WTC11 (cell line): ENCODE data around the gene CERS5. TPM values are rescaled to one million over a fixed set of nuclear protein-coding genes. Genes with fewer than 3 reads are reported as not detected.

ENCODE experiments used
- ATAC-seq: fragments of 200-7000 bp; cut with Tn5 transposase; 2 replicates; pipeline ENCODE4 v1.10.0; 2021; ENCODE audit warnings: mild to moderate bottlenecking, moderate library complexity
- CTCF ChIA-PET: fragments of 300-600 bp; sonication (Branson Sonifier 250); formaldehyde crosslinking; loops from one replicate; lab custom pipeline; 2021; ENCODE audit warnings: antibody characterized with exemption; lab: Charles Lee
- POLR2A ChIA-PET: fragments of 350-600 bp; sonication (Branson Sonifier 250); formaldehyde crosslinking; loops from one replicate; lab custom pipeline; 2021; ENCODE audit warnings: antibody characterized with exemption; lab: Charles Lee
- DNase-seq: peaks from one replicate; pipeline ENCODE4 v3.0.0; 2021; ENCODE audit warnings: low spot score
- H3K27ac Mint-ChIP-seq: 2 replicates; pipeline ENCODE4 v1.8.0; 2021; ENCODE audit warnings: mixed read lengths
- H3K27me3 Mint-ChIP-seq: 2 replicates; pipeline ENCODE4 v1.8.0; 2021; ENCODE audit warnings: low read depth, mild to moderate bottlenecking, moderate library complexity, mixed read lengths
- H3K36me3 Mint-ChIP-seq: 2 replicates; pipeline ENCODE4 v1.8.0; 2021; ENCODE audit warnings: mixed read lengths
- H3K4me1 Mint-ChIP-seq: 2 replicates; pipeline ENCODE4 v1.8.0; 2022; ENCODE audit warnings: mixed read lengths
- H3K4me3 Mint-ChIP-seq: 2 replicates; pipeline ENCODE4 v1.8.0; 2021; ENCODE audit warnings: mild to moderate bottlenecking, moderate library complexity, mixed read lengths
- H3K9me3 Mint-ChIP-seq: 2 replicates; pipeline ENCODE4 v1.8.0; 2021; ENCODE audit warnings: mixed read lengths
- CBFB ChIP-seq: sonication (generic); formaldehyde crosslinking; IDR thresholded peaks from 2 replicates; pipeline ENCODE4 v1.8.1; 2022; ENCODE audit warnings: mild to moderate bottlenecking, low read depth, missing genetic modification reagents
- CREB1 ChIP-seq: sonication (generic); formaldehyde crosslinking; IDR thresholded peaks from 2 replicates; pipeline ENCODE4 v1.8.0; 2023; ENCODE audit warnings: mild to moderate bottlenecking, missing genetic modification reagents
- CREM ChIP-seq: sonication (generic); formaldehyde crosslinking; IDR thresholded peaks from 2 replicates; pipeline ENCODE4 v1.8.1; 2022; ENCODE audit warnings: mild to moderate bottlenecking, missing genetic modification reagents, moderate library complexity
- ESRRA ChIP-seq: sonication (generic); formaldehyde crosslinking; IDR thresholded peaks from 2 replicates; pipeline ENCODE4 v1.8.1; 2022; ENCODE audit warnings: mild to moderate bottlenecking, missing genetic modification reagents, borderline replicate concordance
- FOXP1 ChIP-seq: sonication (generic); formaldehyde crosslinking; IDR thresholded peaks from 2 replicates; pipeline ENCODE4 v1.8.0; 2022; ENCODE audit warnings: missing genetic modification reagents, mild to moderate bottlenecking, moderate library complexity, borderline replicate concordance
- GABPB1 ChIP-seq: sonication (generic); formaldehyde crosslinking; IDR thresholded peaks from 2 replicates; pipeline ENCODE4 v1.8.1; 2023; ENCODE audit warnings: mild to moderate bottlenecking, missing genetic modification reagents
- HMGA2 ChIP-seq: fragments of 250-450 bp; sonication (Bioruptor Pico); IDR thresholded peaks from 2 replicates; pipeline ENCODE4 v1.4.0; 2021; ENCODE audit warnings: mild to moderate bottlenecking, moderate library complexity
- IRF2 ChIP-seq: sonication (generic); formaldehyde crosslinking; IDR thresholded peaks from 2 replicates; pipeline ENCODE4 v1.8.0; 2022; ENCODE audit warnings: low read depth, missing genetic modification reagents, borderline replicate concordance
- KAT7 ChIP-seq: sonication (generic); formaldehyde crosslinking; IDR thresholded peaks from 2 replicates; pipeline ENCODE4 v1.8.1; 2023; ENCODE audit warnings: missing genetic modification reagents, mild to moderate bottlenecking, borderline replicate concordance
- NFE2L1 ChIP-seq: sonication (generic); formaldehyde crosslinking; IDR thresholded peaks from 2 replicates; pipeline ENCODE4 v1.8.1; 2023; ENCODE audit warnings: missing genetic modification reagents
- NR1H2 ChIP-seq: sonication (generic); formaldehyde crosslinking; IDR thresholded peaks from 2 replicates; pipeline ENCODE4 v1.9.0; 2021; ENCODE audit warnings: mild to moderate bottlenecking, moderate library complexity, missing genetic modification reagents
- NR2C2 ChIP-seq: sonication (generic); formaldehyde crosslinking; IDR thresholded peaks from 2 replicates; pipeline ENCODE4 v1.8.0; 2022; ENCODE audit warnings: mild to moderate bottlenecking, missing genetic modification reagents
- RORB ChIP-seq: fragments of 250-450 bp; sonication (Bioruptor Pico); IDR thresholded peaks from 2 replicates; pipeline ENCODE4 v1.9.0; 2021; ENCODE audit warnings: mild to moderate bottlenecking
- SMAD3 ChIP-seq: sonication (generic); formaldehyde crosslinking; IDR thresholded peaks from 2 replicates; pipeline ENCODE4 v1.8.0; 2022; ENCODE audit warnings: missing genetic modification reagents, mild to moderate bottlenecking, borderline replicate concordance
- SMAD4 ChIP-seq: sonication (generic); formaldehyde crosslinking; IDR thresholded peaks from 2 replicates; pipeline ENCODE4 v1.8.0; 2022; ENCODE audit warnings: mild to moderate bottlenecking, missing genetic modification reagents
- SOX15 ChIP-seq: fragments of 250-450 bp; sonication (Bioruptor Pico); IDR thresholded peaks from 2 replicates; pipeline ENCODE4 v1.9.0; 2021; ENCODE audit warnings: mild to moderate bottlenecking
- TEAD1 ChIP-seq: sonication (generic); formaldehyde crosslinking; IDR thresholded peaks from 2 replicates; pipeline ENCODE4 v1.8.0; 2022; ENCODE audit warnings: mild to moderate bottlenecking, missing genetic modification reagents
- ZNF138 ChIP-seq: sonication (generic); formaldehyde crosslinking; conservative IDR thresholded peaks from 2 replicates; pipeline ENCODE4 v1.8.1; 2022; ENCODE audit warnings: mild to moderate bottlenecking, moderate library complexity, missing genetic modification reagents
- ZNF396 ChIP-seq: fragments of 250-450 bp; sonication (Bioruptor Pico); IDR thresholded peaks from 2 replicates; pipeline ENCODE4 v1.8.0; 2021; ENCODE audit warnings: mild to moderate bottlenecking, moderate library complexity, borderline replicate concordance
- total RNA-seq: library from RNA; stranded (reverse); gene quantifications from 3 replicates; pipeline ENCODE4 v1.2.3, GENCODE V29; 2021
- TF ChIP-seq, protein P1 (sequence below): fragments of 200-600 bp; IDR thresholded peaks from 2 replicates; pipeline ENCODE4 v1.8.0; 2022; ENCODE audit warnings: antibody characterized with exemption
- TF ChIP-seq, protein P2 (sequence below): sonication (generic); formaldehyde crosslinking; IDR thresholded peaks from 2 replicates; pipeline ENCODE4 v1.8.1; 2022; ENCODE audit warnings: missing genetic modification reagents, borderline replicate concordance
- TF ChIP-seq, protein P3 (sequence below): sonication (generic); formaldehyde crosslinking; IDR thresholded peaks from 2 replicates; pipeline ENCODE4 v1.8.1; 2022; ENCODE audit warnings: mild to moderate bottlenecking, missing genetic modification reagents, moderate library complexity, borderline replicate concordance
- TF ChIP-seq, protein P4 (sequence below): sonication (generic); formaldehyde crosslinking; IDR thresholded peaks from 2 replicates; pipeline ENCODE4 v1.8.1; 2022; ENCODE audit warnings: low read depth, missing genetic modification reagents, borderline replicate concordance
- TF ChIP-seq, protein P5 (sequence below): sonication (generic); formaldehyde crosslinking; IDR thresholded peaks from 2 replicates; pipeline ENCODE4 v1.8.0; 2023; ENCODE audit warnings: missing genetic modification reagents, mild to moderate bottlenecking, borderline replicate concordance

CERS5 gene
- total RNA-seq, 1 experiment from 2014 or later = 55.8 TPM

DNA sequence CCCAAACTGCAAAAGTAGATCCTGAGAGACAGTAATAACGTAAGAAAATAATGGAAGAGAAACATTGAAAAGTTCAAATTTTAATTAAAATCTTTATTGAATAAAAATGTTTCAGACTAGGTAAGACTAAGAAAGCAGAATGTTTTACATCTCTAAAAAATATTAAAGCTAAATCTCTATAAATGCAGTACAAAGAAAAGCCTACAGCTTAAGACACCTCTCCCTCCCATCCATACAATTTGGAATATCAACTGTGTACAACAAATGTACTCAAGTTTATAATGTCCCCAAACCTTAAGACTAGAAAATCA is 8.5 kb upstream of the CERS5 start (continued):
- TF ChIP-seq NR2C2 (no peak), CREM (no peak)
- TF ChIP-seq, all 79 proteins: peak for 0

DNA sequence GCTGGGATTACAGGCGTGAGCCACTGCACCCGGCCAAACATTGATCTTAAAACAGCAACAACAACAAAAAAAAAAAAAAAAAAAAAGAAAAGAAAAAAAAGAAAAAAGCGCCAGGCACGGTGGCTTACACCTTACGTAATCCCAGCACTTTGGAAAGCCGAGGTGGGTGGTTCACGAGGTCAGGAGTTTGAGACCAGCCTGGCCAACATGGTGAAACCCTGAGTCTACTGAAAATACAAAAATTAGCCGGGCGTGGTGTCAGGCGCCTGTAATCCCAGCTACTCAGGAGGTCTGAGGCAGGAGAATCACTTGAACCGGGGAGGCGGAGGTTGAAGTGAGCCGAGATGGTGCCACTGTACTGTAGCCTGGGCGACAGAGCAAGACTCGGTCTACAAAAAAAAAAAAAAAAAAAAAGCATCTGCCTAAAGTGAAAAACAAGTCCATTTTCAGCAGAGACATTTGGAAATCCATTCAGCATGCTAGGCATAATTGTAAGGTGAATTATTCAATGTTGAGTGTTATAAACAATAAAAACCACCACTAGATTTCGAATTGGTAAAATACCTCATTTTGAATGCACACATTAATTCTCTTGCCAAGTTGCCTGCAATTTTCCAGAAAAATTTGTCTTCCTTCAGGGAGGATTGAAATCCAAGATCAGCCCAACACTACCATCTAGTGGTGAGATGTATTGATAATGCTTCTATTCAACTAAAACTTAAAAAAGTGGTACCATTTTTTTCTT is 8.0 kb upstream of the CERS5 start:
- no peak for TF ChIP-seq KAT7 (CRISPR knock-in tag)
- TF ChIP-seq, protein P1, sequence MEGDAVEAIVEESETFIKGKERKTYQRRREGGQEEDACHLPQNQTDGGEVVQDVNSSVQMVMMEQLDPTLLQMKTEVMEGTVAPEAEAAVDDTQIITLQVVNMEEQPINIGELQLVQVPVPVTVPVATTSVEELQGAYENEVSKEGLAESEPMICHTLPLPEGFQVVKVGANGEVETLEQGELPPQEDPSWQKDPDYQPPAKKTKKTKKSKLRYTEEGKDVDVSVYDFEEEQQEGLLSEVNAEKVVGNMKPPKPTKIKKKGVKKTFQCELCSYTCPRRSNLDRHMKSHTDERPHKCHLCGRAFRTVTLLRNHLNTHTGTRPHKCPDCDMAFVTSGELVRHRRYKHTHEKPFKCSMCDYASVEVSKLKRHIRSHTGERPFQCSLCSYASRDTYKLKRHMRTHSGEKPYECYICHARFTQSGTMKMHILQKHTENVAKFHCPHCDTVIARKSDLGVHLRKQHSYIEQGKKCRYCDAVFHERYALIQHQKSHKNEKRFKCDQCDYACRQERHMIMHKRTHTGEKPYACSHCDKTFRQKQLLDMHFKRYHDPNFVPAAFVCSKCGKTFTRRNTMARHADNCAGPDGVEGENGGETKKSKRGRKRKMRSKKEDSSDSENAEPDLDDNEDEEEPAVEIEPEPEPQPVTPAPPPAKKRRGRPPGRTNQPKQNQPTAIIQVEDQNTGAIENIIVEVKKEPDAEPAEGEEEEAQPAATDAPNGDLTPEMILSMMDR = peak; percentile 49
- ChIA-PET CTCF (interaction anchor here (0.6 to 2.4 kb wide), 17 partner anchors 8 to 208 kb away, joined by 3 to 23 read pairs (median 5); partner anchors contain the start of genes CERS5, COX14 and GPD1), POLR2A (no interaction called here)
- no peak overlapping the region for H3K4me3 Mint-ChIP-seq
- H3K27me3 Mint-ChIP-seq = no peaks in the 10 kb centered on the region
- peaks cover 1% of the 10 kb centered on the region for H3K4me1 Mint-ChIP-seq
- ATAC-seq (no peak), DNase-seq (no peak)
- H3K9me3 Mint-ChIP-seq = peaks cover 2% of the 10 kb centered on the region
- peak overlapping the region; percentile 30; the same call in 1 of the 2 replicates for H3K27ac Mint-ChIP-seq
- peaks cover 13% of the 10 kb centered on the region for H3K36me3 Mint-ChIP-seq

DNA sequence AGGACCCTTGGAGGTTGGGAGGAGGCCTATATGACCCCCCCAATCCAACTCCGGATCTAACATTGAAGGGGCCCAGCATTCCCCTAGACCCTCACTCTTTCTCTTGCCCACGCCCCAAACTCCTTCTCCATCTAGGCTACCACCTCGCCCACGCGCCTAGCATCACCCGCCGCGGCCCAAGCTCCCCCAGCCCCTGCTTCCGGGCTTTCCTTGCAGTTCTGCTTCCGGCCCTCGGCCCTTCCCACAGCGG is 445 bp downstream of the CERS5 start:
- no peak for ATAC-seq
- TF ChIP-seq NR1H2 (CRISPR knock-in tag) (no peak), SMAD3 (CRISPR knock-in tag) (no peak), RORB (CRISPR knock-in tag) (no peak), SMAD4 (CRISPR knock-in tag) (no peak), ZNF138 (CRISPR knock-in tag) (no peak), NFE2L1 (no peak), NR2C2 (no peak), GABPB1 (CRISPR knock-in tag) (peak; percentile 2; the same call in 1 of the 2 replicates), CREB1 (CRISPR knock-in tag) (no peak), CBFB (0 out of 2 replicates have a peak, but pooled peaks have one; percentile 8), ESRRA (CRISPR knock-in tag) (peak; percentile 73; the same call in 1 of the 2 replicates), ZNF396 (CRISPR knock-in tag) (no peak), FOXP1 (CRISPR knock-in tag) (no peak), HMGA2 (CRISPR knock-in tag) (no peak), TEAD1 (CRISPR knock-in tag) (no peak), IRF2 (CRISPR knock-in tag) (no peak), SOX15 (CRISPR knock-in tag) (no peak)
- TF ChIP-seq, protein P2, sequence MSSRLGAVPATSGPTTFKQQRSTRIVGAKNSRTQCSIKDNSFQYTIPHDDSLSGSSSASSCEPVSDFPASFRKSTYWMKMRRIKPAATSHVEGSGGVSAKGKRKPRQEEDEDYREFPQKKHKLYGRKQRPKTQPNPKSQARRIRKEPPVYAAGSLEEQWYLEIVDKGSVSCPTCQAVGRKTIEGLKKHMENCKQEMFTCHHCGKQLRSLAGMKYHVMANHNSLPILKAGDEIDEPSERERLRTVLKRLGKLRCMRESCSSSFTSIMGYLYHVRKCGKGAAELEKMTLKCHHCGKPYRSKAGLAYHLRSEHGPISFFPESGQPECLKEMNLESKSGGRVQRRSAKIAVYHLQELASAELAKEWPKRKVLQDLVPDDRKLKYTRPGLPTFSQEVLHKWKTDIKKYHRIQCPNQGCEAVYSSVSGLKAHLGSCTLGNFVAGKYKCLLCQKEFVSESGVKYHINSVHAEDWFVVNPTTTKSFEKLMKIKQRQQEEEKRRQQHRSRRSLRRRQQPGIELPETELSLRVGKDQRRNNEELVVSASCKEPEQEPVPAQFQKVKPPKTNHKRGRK (CRISPR knock-in tag) = no peak
- TF ChIP-seq, protein P3, sequence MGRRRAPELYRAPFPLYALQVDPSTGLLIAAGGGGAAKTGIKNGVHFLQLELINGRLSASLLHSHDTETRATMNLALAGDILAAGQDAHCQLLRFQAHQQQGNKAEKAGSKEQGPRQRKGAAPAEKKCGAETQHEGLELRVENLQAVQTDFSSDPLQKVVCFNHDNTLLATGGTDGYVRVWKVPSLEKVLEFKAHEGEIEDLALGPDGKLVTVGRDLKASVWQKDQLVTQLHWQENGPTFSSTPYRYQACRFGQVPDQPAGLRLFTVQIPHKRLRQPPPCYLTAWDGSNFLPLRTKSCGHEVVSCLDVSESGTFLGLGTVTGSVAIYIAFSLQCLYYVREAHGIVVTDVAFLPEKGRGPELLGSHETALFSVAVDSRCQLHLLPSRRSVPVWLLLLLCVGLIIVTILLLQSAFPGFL (CRISPR knock-in tag) = no peak
- TF ChIP-seq, protein P4, sequence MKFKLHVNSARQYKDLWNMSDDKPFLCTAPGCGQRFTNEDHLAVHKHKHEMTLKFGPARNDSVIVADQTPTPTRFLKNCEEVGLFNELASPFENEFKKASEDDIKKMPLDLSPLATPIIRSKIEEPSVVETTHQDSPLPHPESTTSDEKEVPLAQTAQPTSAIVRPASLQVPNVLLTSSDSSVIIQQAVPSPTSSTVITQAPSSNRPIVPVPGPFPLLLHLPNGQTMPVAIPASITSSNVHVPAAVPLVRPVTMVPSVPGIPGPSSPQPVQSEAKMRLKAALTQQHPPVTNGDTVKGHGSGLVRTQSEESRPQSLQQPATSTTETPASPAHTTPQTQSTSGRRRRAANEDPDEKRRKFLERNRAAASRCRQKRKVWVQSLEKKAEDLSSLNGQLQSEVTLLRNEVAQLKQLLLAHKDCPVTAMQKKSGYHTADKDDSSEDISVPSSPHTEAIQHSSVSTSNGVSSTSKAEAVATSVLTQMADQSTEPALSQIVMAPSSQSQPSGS (CRISPR knock-in tag) = no peak
- TF ChIP-seq, protein P5, sequence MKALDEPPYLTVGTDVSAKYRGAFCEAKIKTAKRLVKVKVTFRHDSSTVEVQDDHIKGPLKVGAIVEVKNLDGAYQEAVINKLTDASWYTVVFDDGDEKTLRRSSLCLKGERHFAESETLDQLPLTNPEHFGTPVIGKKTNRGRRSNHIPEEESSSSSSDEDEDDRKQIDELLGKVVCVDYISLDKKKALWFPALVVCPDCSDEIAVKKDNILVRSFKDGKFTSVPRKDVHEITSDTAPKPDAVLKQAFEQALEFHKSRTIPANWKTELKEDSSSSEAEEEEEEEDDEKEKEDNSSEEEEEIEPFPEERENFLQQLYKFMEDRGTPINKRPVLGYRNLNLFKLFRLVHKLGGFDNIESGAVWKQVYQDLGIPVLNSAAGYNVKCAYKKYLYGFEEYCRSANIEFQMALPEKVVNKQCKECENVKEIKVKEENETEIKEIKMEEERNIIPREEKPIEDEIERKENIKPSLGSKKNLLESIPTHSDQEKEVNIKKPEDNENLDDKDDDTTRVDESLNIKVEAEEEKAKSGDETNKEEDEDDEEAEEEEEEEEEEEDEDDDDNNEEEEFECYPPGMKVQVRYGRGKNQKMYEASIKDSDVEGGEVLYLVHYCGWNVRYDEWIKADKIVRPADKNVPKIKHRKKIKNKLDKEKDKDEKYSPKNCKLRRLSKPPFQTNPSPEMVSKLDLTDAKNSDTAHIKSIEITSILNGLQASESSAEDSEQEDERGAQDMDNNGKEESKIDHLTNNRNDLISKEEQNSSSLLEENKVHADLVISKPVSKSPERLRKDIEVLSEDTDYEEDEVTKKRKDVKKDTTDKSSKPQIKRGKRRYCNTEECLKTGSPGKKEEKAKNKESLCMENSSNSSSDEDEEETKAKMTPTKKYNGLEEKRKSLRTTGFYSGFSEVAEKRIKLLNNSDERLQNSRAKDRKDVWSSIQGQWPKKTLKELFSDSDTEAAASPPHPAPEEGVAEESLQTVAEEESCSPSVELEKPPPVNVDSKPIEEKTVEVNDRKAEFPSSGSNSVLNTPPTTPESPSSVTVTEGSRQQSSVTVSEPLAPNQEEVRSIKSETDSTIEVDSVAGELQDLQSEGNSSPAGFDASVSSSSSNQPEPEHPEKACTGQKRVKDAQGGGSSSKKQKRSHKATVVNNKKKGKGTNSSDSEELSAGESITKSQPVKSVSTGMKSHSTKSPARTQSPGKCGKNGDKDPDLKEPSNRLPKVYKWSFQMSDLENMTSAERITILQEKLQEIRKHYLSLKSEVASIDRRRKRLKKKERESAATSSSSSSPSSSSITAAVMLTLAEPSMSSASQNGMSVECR = no peak

More for the DNA sequence above, 445 bp downstream of the CERS5 start:
- ChIA-PET CTCF (interaction anchor here (0.9 to 4.2 kb wide), 13 partner anchors 9 to 221 kb away, joined by 5 to 111 read pairs (median 8); partner anchors contain the start of genes COX14, GPD1 and SMARCD1), POLR2A (interaction anchor here (0.9 to 2.5 kb wide), 10 partner anchors 11 to 454 kb away, joined by 3 to 50 read pairs (median 4); partner anchors contain the start of genes COX14, GPD1, LIMA1 and SMARCD1)
- Mint-ChIP-seq H3K4me1 (peaks cover 30% of the 10 kb centered on the region), H3K27ac (peak overlapping the region; percentile 99), H3K27me3 (no peaks in the 10 kb centered on the region), H3K9me3 (peaks cover 6% of the 10 kb centered on the region), H3K36me3 (peaks cover 10% of the 10 kb centered on the region), H3K4me3 (peak overlapping the region; percentile 87)
- no peak for DNase-seq
